H1 (cell line): ENCODE measurements around the gene POU3F2. TPM values are rescaled to one million over a fixed set of nuclear protein-coding genes. Genes with fewer than 3 reads are reported as not detected.

ENCODE experiments used
- BRCA1 ChIP-seq: IDR thresholded peaks from 2 replicates; pipeline ENCODE4 v1.6.1; 2012; ENCODE audit warnings: low read depth, low read length, improper control_type of control experiment
- CHD7 ChIP-seq: fragments of 300-600 bp; sonication (generic); IDR thresholded peaks from 2 replicates; pipeline ENCODE4 v1.7.1; 2012; ENCODE audit warnings: low read length, moderate library complexity, mild to moderate bottlenecking, inconsistent platforms; ENCODE audit not compliant: insufficient replicate concordance
- JUN ChIP-seq: IDR thresholded peaks from 2 replicates; pipeline ENCODE4 v1.6.1; 2011; ENCODE audit warnings: low read depth, mild to moderate bottlenecking, improper control_type of control experiment, low read length
- SIX5 ChIP-seq: IDR thresholded peaks from 2 replicates; pipeline ENCODE4 v1.6.1; 2011; ENCODE audit warnings: mild to moderate bottlenecking, low read depth, low read length
- TBP ChIP-seq: IDR thresholded peaks from 2 replicates; pipeline ENCODE4 v1.6.1; 2011; ENCODE audit warnings: low read depth, low read length, improper control_type of control experiment
- YY1 ChIP-seq: IDR thresholded peaks from 2 replicates; pipeline ENCODE4 v1.6.1; 2011; ENCODE audit warnings: low read depth, mild to moderate bottlenecking, low read length
- polyA plus RNA-seq, 7 experiments: library from polyadenylated mRNA; depleted of rRNA in 3 of 7; stranded (reverse) in 5 of 7; unstranded in 2 of 7; fragments of >200 nt in 5 of 7; fragments of 200-250 nt in 2 of 7; gene quantifications; 1 replicate in 5 of 7; 2 replicates in 1 of 7; 4 replicates in 1 of 7; pipeline versions ENCODE4 v1.2.1 to v1.2.3, GENCODE V29; 2011 to 2013; ENCODE audit warnings: missing spikeins in 2 of 7, mixed read lengths in 2 of 7
- total RNA-seq: library from RNA; stranded (reverse); fragmentation: NEBNext Ultra II Directional; extraction: Animal tissue kit (Norgen Biotek cat#: 25700); gene quantifications from 2 replicates; pipeline ENCODE4 v1.2.1, GENCODE V29; 2021

POU3F2 gene
- total and polyA plus RNA-seq, 2 of the 8 experiments (the other 6 are each of a cell fraction or from before 2014, with no cell fraction given), result 0.09 to 0.35 TPM

GRCh38 chr6:98840996-98841513 is 6.7 kb downstream of the POU3F2 start (continued):
- no peak for TF ChIP-seq CHD7
- no peak for TF ChIP-seq BRCA1
- TF ChIP-seq YY1, result no peak
- no peak for TF ChIP-seq TBP
- no peak for TF ChIP-seq JUN
- no peak for TF ChIP-seq SIX5
